Esophagus squamous epithelium (tissue), 4 donors: ENCODE results near the gene BCL2L1.

Experiments
- CTCF ChIP-seq, 6 experiments: fragments of 450-650 bp in 4 of 6; fragments of 200-600 bp in 2 of 6; sonication (generic) in 2 of 6; IDR thresholded peaks; one replicate each; pipeline ENCODE4 v1.5.1; 2016 to 2019; ENCODE audit warnings: antibody characterized with exemption in 6 of 6, mild to moderate bottlenecking in 4 of 6, moderate library complexity in 4 of 6
- POLR2A ChIP-seq, 4 donors: fragments of 450-650 bp; IDR thresholded peaks; one replicate each; pipeline ENCODE4 v1.6.1; 2017; ENCODE audit warnings: antibody characterized with exemption in 4 of 4, mild to moderate bottlenecking in 4 of 4, moderate library complexity in 3 of 4

DNA sequence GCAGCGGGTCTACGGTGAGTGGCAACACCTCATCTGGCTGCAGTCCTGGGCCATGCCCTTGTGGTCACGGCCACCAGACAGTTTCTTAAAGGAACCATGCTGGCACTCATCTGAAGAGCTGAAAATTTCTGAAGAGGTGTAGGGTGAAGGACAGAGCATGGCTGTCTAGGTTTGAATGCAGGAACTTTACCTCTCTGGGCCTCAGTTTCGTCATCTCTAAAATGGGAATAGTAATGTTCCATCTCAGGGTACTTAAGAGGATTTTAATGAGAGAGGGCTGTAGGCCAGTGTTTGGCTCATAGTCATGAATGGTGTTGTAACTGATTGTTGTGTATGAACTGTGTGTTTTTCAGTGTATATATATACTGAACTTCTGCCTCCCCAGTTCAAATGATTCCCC lies 79.1 kb downstream of the BCL2L1 start:
- no peak for TF ChIP-seq CTCF (IDR thresholded peaks at IDR 0.05)
- TF ChIP-seq POLR2A (IDR thresholded peaks at IDR 0.05): no peak
